CD4-positive, alpha-beta memory T cell (primary cell): ENCODE data around the gene BOK. TPM values are rescaled to one million over a fixed set of nuclear protein-coding genes. Genes with fewer than 3 reads are reported as not detected.
A peak's percentile ranks its signal among the peaks of the same experiment; 100 is the strongest.

Experiments used
- CTCF ChIA-PET: fragments of 350-600 bp; sonication (Branson Sonifier 250); formaldehyde crosslinking; loops from one replicate; lab custom pipeline; 2021; ENCODE audit warnings: inconsistent platforms; ENCODE audit not compliant: partially characterized antibody; lab: Charles Lee
- POLR2A ChIA-PET: fragments of 350-600 bp; sonication (Branson Sonifier 250); formaldehyde crosslinking; loops from one replicate; lab custom pipeline; 2021; ENCODE audit not compliant: partially characterized antibody; lab: Charles Lee
- DNase-seq, 5 donors: peaks; one replicate each; pipeline versions ENCODE4 v3.0.0 to v3.0.0-alpha.2; 2020 to 2022; ENCODE audit warnings: mixed read lengths in 1 of 5
- H3K27ac ChIP-seq: one replicate; pipeline ENCODE4 v1.7.0; 2013; ENCODE audit warnings: low read depth, low read length
- H3K27me3 ChIP-seq: 2 replicates; pipeline ENCODE4 v1.7.0; 2013; ENCODE audit warnings: mild to moderate bottlenecking, low read length, moderate library complexity; ENCODE audit not compliant: insufficient read depth
- H3K36me3 ChIP-seq: 2 replicates; pipeline ENCODE4 v1.7.0; 2013; ENCODE audit warnings: mild to moderate bottlenecking, low read length, moderate library complexity; ENCODE audit not compliant: insufficient read depth
- H3K4me1 ChIP-seq: 2 replicates; pipeline ENCODE4 v1.7.0; 2013; ENCODE audit warnings: mild to moderate bottlenecking, low read length, moderate library complexity; ENCODE audit not compliant: insufficient read depth
- H3K4me3 ChIP-seq, 2 donors: one replicate each; pipeline ENCODE4 v1.7.0; 2013; ENCODE audit warnings: low read length in 2 of 2, mild to moderate bottlenecking in 1 of 2
- H3K9me3 ChIP-seq, 2 donors: one replicate each; pipeline ENCODE4 v1.7.0; 2013; ENCODE audit warnings: low read length in 2 of 2, control low read depth in 1 of 2; ENCODE audit not compliant: control insufficient read depth in 1 of 2
- H3K27ac Mint-ChIP-seq, 7 donors: one replicate each; pipeline ENCODE4 v1.8.0; 2020 to 2021; ENCODE audit warnings: mixed read lengths in 7 of 7, mild to moderate bottlenecking in 6 of 7, inconsistent platforms in 3 of 7, moderate library complexity in 3 of 7
- H3K27me3 Mint-ChIP-seq, 2 donors: one replicate each; pipeline ENCODE4 v1.8.0; 2020 to 2021; ENCODE audit warnings: mixed read lengths in 2 of 2
- H3K36me3 Mint-ChIP-seq, 2 donors: one replicate each; pipeline ENCODE4 v1.8.0; 2020 to 2021; ENCODE audit warnings: mixed read lengths in 2 of 2, inconsistent platforms in 1 of 2, mild to moderate bottlenecking in 1 of 2
- H3K4me1 Mint-ChIP-seq, 4 donors: one replicate each; pipeline ENCODE4 v1.8.0; 2020 to 2021; ENCODE audit warnings: mixed read lengths in 4 of 4, mild to moderate bottlenecking in 1 of 4
- H3K4me3 Mint-ChIP-seq, 8 donors: one replicate each; pipeline ENCODE4 v1.8.0; 2020 to 2021; ENCODE audit warnings: mixed read lengths in 8 of 8, mild to moderate bottlenecking in 7 of 8, moderate library complexity in 6 of 8, inconsistent platforms in 3 of 8
- H3K9me3 Mint-ChIP-seq, 8 donors: one replicate each; pipeline ENCODE4 v1.8.0; 2020 to 2021; ENCODE audit warnings: mixed read lengths in 8 of 8, mild to moderate bottlenecking in 5 of 8, inconsistent platforms in 3 of 8, moderate library complexity in 1 of 8
- intact Hi-C: fragments of 100-400 bp; cut with micrococcal nuclease; formaldehyde crosslinking; loops from one replicate; pipeline ENCODE4 v1.15.1; 2023
- polyA plus RNA-seq, 2 donors: library from polyadenylated mRNA; unstranded; fragments of 300-500 nt; fragmentation: Illumina TruSeq; gene quantifications; one replicate each; pipeline ENCODE4 v1.2.3, GENCODE V29; 2021
- total RNA-seq, 2 experiments: library from RNA; stranded (reverse); gene quantifications; one replicate each; pipeline ENCODE4 v1.2.3, GENCODE V29; 2021

Gene BOK
- total and polyA plus RNA-seq, 4 experiments from 2014 or later, result not detected

- no peaks in the 10 kb centered on the region for H3K36me3 ChIP-seq
- intact Hi-C loops, result no loop called here
- Mint-ChIP-seq H3K9me3 (peaks cover 0 to 2% (median 0%) of the 10 kb centered on the region in 8 donors), H3K4me1 (no peaks in the 10 kb centered on the region), H3K27ac (peak overlapping the region in 1 of 7 donors; percentile 31), H3K36me3 (peaks cover 4 to 7% of the 10 kb centered on the region in 2 donors), H3K4me3 (no peak overlapping the region), H3K27me3 (no peaks in the 10 kb centered on the region)
- H3K27me3 ChIP-seq, result no peaks in the 10 kb centered on the region
- H3K4me1 ChIP-seq, result no peaks in the 10 kb centered on the region
- no peak overlapping the region for H3K4me3 ChIP-seq
- H3K27ac ChIP-seq, result no peak overlapping the region
- H3K9me3 ChIP-seq, result no peaks in the 10 kb centered on the region
- CTCF ChIA-PET, result no interaction called here
- POLR2A ChIA-PET, result no interaction called here
- DNase-seq, result no peak
Observed at GRCh38 chr2:241575624-241576292, 17.2 kb downstream of the BOK start.

DNA sequence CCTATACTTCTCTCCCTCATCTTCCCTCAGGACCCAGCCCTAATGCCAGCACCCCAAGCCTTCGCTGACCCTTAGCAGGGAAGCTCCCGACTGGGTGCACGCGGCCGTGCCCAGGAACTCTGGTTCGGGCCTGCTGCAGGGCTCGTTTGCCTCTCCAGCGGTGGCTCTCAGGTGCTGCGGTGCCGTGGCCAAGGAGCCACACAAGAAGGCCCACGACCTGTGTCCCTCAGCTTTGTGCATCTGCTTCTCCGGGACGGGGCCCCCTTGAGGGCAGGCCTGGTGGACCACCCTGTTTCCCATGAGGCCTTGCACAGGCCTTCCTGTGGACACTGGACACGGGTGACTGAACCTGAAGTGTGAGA, 17.7 kb downstream of the BOK start:
- Histone ChIP-seq H3K9me3 (no peaks in the 10 kb centered on the region), H3K4me3 (no peak overlapping the region), H3K36me3 (no peaks in the 10 kb centered on the region), H3K27ac (no peak overlapping the region), H3K4me1 (no peaks in the 10 kb centered on the region), H3K27me3 (no peaks in the 10 kb centered on the region)
- Mint-ChIP-seq H3K27me3 (no peaks in the 10 kb centered on the region), H3K36me3 (peaks cover 4 to 7% of the 10 kb centered on the region in 2 donors), H3K9me3 (peaks cover 0 to 2% (median 0%) of the 10 kb centered on the region in 8 donors), H3K4me3 (no peak overlapping the region), H3K4me1 (no peaks in the 10 kb centered on the region), H3K27ac (no peak overlapping the region)
- intact Hi-C loops, result no loop called here
- no peak for DNase-seq
- ChIA-PET CTCF (no interaction called here), POLR2A (no interaction called here)

- Mint-ChIP-seq H3K27me3 (no peaks in the 10 kb centered on the region), H3K4me3 (no peak overlapping the region), H3K27ac (no peak overlapping the region), H3K4me1 (no peaks in the 10 kb centered on the region), H3K36me3 (peaks cover 13 to 16% of the 10 kb centered on the region in 2 donors), H3K9me3 (no peaks in the 10 kb centered on the region)
- Histone ChIP-seq H3K36me3 (peaks cover 3% of the 10 kb centered on the region), H3K9me3 (no peaks in the 10 kb centered on the region), H3K27ac (no peak overlapping the region), H3K4me1 (no peaks in the 10 kb centered on the region), H3K4me3 (no peak overlapping the region), H3K27me3 (no peaks in the 10 kb centered on the region)
- ChIA-PET POLR2A (no interaction called here), CTCF (no interaction called here)
- DNase-seq, result no peak
- intact Hi-C loops, result no loop called here
Observed at GRCh38 chr2:241577413-241578122, 19.0 kb downstream of the BOK start.

- no peaks in the 10 kb centered on the region for H3K9me3 ChIP-seq
- no peak overlapping the region for H3K4me3 ChIP-seq
- H3K36me3 ChIP-seq, result peaks cover 12% of the 10 kb centered on the region
- no peaks in the 10 kb centered on the region for H3K4me1 ChIP-seq
- intact Hi-C loops, result no loop called here
- no peaks in the 10 kb centered on the region for H3K27me3 ChIP-seq
- Mint-ChIP-seq H3K4me3 (no peak overlapping the region), H3K27ac (no peak overlapping the region), H3K9me3 (peaks cover 0 to 1% (median 0%) of the 10 kb centered on the region in 8 donors), H3K4me1 (peaks cover 0 to 2% (median 0%) of the 10 kb centered on the region in 4 donors), H3K36me3 (peaks cover 29 to 30% of the 10 kb centered on the region in 2 donors), H3K27me3 (no peaks in the 10 kb centered on the region)
- POLR2A ChIA-PET, result no interaction called here
- no peak overlapping the region for H3K27ac ChIP-seq
- CTCF ChIA-PET, result no interaction called here
- no peak for DNase-seq
Observed at GRCh38 chr2:241579281-241579680, 20.7 kb downstream of the BOK start.

- CTCF ChIA-PET, result no interaction called here
- POLR2A ChIA-PET, result no interaction called here
- H3K27me3 Mint-ChIP-seq, result no peaks in the 10 kb centered on the region
- intact Hi-C loops, result no loop called here
- no peak overlapping the region for H3K27ac ChIP-seq
- no peaks in the 10 kb centered on the region for H3K4me1 ChIP-seq
- H3K27ac Mint-ChIP-seq, result no peak overlapping the region
- peaks cover 0 to 8% of the 10 kb centered on the region in 2 donors for H3K9me3 ChIP-seq
- H3K4me3 Mint-ChIP-seq, result peak overlapping the region in 1 of 8 donors; percentile 15
- peaks cover 17% of the 10 kb centered on the region for H3K36me3 ChIP-seq
- H3K4me1 Mint-ChIP-seq, result peaks cover 0 to 3% (median 0%) of the 10 kb centered on the region in 4 donors
- H3K9me3 Mint-ChIP-seq, result peaks cover 0 to 24% (median 16%) of the 10 kb centered on the region in 8 donors
- H3K36me3 Mint-ChIP-seq, result peaks cover 43 to 51% of the 10 kb centered on the region in 2 donors
- DNase-seq, result no peak
- H3K27me3 ChIP-seq, result no peaks in the 10 kb centered on the region
- no peak overlapping the region for H3K4me3 ChIP-seq
Observed at GRCh38 chr2:241582328-241582727, 23.8 kb downstream of the BOK start.

- Mint-ChIP-seq H3K9me3 (peaks cover 0 to 28% (median 20%) of the 10 kb centered on the region in 8 donors), H3K27ac (no peak overlapping the region), H3K4me3 (no peak overlapping the region), H3K4me1 (peaks cover 0 to 3% (median 0%) of the 10 kb centered on the region in 4 donors), H3K36me3 (peaks cover 39 to 54% of the 10 kb centered on the region in 2 donors), H3K27me3 (no peaks in the 10 kb centered on the region)
- ChIA-PET POLR2A (no interaction called here), CTCF (no interaction called here)
- no peak overlapping the region for H3K4me3 ChIP-seq
- H3K36me3 ChIP-seq, result peaks cover 17% of the 10 kb centered on the region
- no peaks in the 10 kb centered on the region for H3K27me3 ChIP-seq
- DNase-seq, result no peak
- no peak overlapping the region for H3K27ac ChIP-seq
- peaks cover 0 to 10% of the 10 kb centered on the region in 2 donors for H3K9me3 ChIP-seq
- intact Hi-C loops, result no loop called here
- no peaks in the 10 kb centered on the region for H3K4me1 ChIP-seq
Observed at GRCh38 chr2:241582806-241583205, 24.3 kb downstream of the BOK start.

- Mint-ChIP-seq H3K4me3 (no peak overlapping the region), H3K4me1 (peaks cover 0 to 3% (median 0%) of the 10 kb centered on the region in 4 donors), H3K27ac (no peak overlapping the region), H3K36me3 (peaks cover 39 to 54% of the 10 kb centered on the region in 2 donors), H3K9me3 (peaks cover 0 to 43% (median 22%) of the 10 kb centered on the region in 8 donors), H3K27me3 (no peaks in the 10 kb centered on the region)
- Histone ChIP-seq H3K4me3 (no peak overlapping the region), H3K27ac (no peak overlapping the region), H3K9me3 (peaks cover 0 to 16% of the 10 kb centered on the region in 2 donors), H3K36me3 (peaks cover 17% of the 10 kb centered on the region), H3K27me3 (no peaks in the 10 kb centered on the region), H3K4me1 (no peaks in the 10 kb centered on the region)
- DNase-seq, result no peak
- CTCF ChIA-PET, result no interaction called here
- intact Hi-C loops, result no loop called here
- POLR2A ChIA-PET, result no interaction called here
Observed at GRCh38 chr2:241584436-241584835, 25.9 kb downstream of the BOK start.
